Measurements from ENCODE around the gene ZBTB20.
"Not testable (repeated sequence)": the region's sequence is repeated elsewhere in the genome, so short reads cannot be mapped to it uniquely, and the experiment has no call there.

Gene ZBTB20

DNA sequence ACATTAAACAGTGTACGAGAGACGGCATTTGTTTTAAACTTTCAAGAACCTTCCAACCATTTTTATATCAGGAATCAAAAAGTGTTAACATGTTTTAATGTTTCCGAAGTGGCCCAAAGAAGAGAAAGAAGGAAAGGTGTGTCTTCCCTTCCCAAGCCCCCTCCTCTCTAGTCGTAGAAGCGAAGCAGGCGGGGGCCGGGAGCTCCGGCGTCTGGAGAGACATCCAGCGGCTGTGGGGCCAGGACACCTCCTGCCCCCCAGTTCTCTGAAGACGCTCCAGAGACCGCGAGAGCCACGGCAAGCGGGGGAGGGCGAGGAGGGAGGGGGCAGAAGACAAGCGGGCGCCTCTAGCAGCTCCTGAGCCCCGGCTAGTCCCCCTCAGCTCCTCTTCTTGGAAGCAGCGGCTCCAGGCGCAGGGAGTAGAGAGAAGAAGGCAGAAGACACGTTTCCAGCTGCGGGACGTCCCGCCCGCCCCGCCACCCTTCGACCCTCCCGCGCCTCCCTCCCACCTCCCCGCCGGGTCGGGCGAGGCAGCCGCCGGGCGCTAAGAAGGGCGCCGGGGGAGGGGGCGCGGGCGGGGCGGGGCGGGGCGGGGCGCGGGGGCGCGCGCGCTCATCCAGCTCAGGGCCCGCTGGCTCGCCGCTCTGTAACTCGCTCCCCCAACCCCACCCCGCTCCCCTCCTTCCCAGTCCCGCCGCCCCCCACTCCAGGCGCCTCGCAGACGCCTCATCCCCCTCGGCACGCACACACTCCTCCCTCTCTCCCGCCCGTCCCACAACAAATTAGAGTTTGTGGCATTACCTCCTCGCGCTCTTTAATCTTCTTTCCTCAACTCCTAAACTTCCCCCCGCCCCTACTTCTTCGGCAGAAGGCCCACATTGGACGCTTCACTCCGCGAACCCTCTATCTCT lies at the start of gene ZBTB20:
ZBTB20 (minus strand) TSS at position 871 of the 911 bp plus-strand sequence.
- peak within 1 kb of the TSS; percentile 79 for H3K4me3 Mint-ChIP-seq
- H3K27ac Mint-ChIP-seq = peak within 1 kb of the TSS; percentile 96
- H3K36me3 Mint-ChIP-seq = peaks cover 19% of the 10 kb centered on the region
- peak; percentile 46 for ATAC-seq
- no peaks in the 10 kb centered on the region for H3K9me3 Mint-ChIP-seq
- DNase-seq (ENCODE audit: low spot score in 2 of 2) = peak; percentile 56 to 87
- H3K4me1 Mint-ChIP-seq = peaks cover 7% of the 10 kb centered on the region

DNA sequence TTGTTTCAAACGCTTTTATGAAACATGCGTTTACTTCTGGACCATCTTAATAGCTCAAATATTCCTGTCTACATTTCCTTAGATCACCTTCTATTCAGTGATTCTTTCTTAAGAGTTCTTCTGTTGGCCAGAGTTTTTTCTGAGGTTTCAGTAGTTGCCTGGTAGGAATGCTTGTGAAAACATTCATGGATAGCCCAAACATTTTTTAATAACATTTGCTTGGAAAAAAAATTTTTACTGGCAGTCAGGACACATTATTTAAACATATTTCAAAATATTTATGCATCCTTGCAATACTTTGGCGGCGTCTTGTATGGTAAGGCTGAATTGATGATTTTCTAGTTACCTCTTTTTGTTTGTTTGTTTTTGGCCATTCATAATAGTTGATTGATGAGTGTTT lies 47.4 kb upstream of the ZBTB20 start:
- ATAC-seq (no peak), DNase-seq (ENCODE audit: low spot score in 2 of 2) (no peak)
- H3K36me3 Mint-ChIP-seq = no peaks in the 10 kb centered on the region
- H3K4me1 Mint-ChIP-seq = no peaks in the 10 kb centered on the region
- H3K9me3 Mint-ChIP-seq = peaks cover 3% of the 10 kb centered on the region
- no peak overlapping the region for H3K4me3 Mint-ChIP-seq
- H3K27ac Mint-ChIP-seq = no peak overlapping the region

DNA sequence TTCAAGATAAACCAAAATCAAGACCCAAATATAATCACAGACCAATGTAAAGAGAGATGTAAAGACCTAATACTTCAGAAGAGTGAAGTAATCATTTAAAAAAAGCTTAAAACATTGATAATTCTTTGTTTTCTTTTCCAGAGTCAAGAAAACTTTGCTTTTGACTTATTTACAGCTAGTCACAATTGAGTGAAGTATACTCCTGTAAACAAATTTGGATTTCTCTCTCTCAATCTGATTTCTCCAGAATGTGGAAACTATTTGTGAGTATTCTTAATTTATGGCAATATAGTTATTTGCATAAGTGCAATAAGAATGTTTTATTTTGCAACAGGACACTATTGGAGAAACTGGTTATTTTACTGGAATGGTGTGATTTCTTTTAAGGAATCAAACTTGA lies 43.7 kb upstream of the ZBTB20 start:
- no peak overlapping the region for H3K4me3 Mint-ChIP-seq
- peaks cover 3% of the 10 kb centered on the region for H3K9me3 Mint-ChIP-seq
- ATAC-seq (no peak), DNase-seq (ENCODE audit: low spot score in 2 of 2) (no peak)
- no peaks in the 10 kb centered on the region for H3K36me3 Mint-ChIP-seq
- H3K4me1 Mint-ChIP-seq = peaks cover 10% of the 10 kb centered on the region
- no peak overlapping the region for H3K27ac Mint-ChIP-seq

GRCh38 chr3:115187149-115187757 lies 40.2 kb upstream of the ZBTB20 start:
- Mint-ChIP-seq H3K4me3 (no peak overlapping the region), H3K27ac (no peak overlapping the region), H3K9me3 (peaks cover 3% of the 10 kb centered on the region), H3K4me1 (peaks cover 10% of the 10 kb centered on the region), H3K36me3 (no peaks in the 10 kb centered on the region)
- DNase-seq (ENCODE audit: low spot score in 2 of 2) = no peak
- peak; percentile 67 for ATAC-seq

- no peak overlapping the region for H3K4me3 Mint-ChIP-seq
- ATAC-seq (no peak), DNase-seq (ENCODE audit: low spot score in 2 of 2) (no peak)
- H3K9me3 Mint-ChIP-seq = peaks cover 3% of the 10 kb centered on the region
- H3K27ac Mint-ChIP-seq = peak overlapping the region; percentile 26
- peaks cover 10% of the 10 kb centered on the region for H3K4me1 Mint-ChIP-seq
- H3K36me3 Mint-ChIP-seq = no peaks in the 10 kb centered on the region
These were observed 39.5 kb upstream of the ZBTB20 start for GRCh38 chr3:115186351-115187148.

GRCh38 chr3:115184859-115185572 lies 37.9 kb upstream of the ZBTB20 start:
- not testable (repeated sequence) for ATAC-seq; H3K4me1 Mint-ChIP-seq; H3K4me3 Mint-ChIP-seq; H3K36me3 Mint-ChIP-seq; H3K9me3 Mint-ChIP-seq; DNase-seq (ENCODE audit: low spot score in 2 of 2); H3K27ac Mint-ChIP-seq

GRCh38 chr3:115178930-115179329 lies 31.8 kb upstream of the ZBTB20 start:
- DNase-seq (ENCODE audit: low spot score in 2 of 2); H3K4me1 Mint-ChIP-seq; H3K27ac Mint-ChIP-seq; H3K4me3 Mint-ChIP-seq; H3K9me3 Mint-ChIP-seq; ATAC-seq; H3K36me3 Mint-ChIP-seq: not testable (repeated sequence)

GRCh38 chr3:115169808-115170207 lies 22.7 kb upstream of the ZBTB20 start:
- no peak overlapping the region for H3K4me3 Mint-ChIP-seq
- ATAC-seq (no peak), DNase-seq (ENCODE audit: low spot score in 2 of 2) (no peak)
- no peaks in the 10 kb centered on the region for H3K36me3 Mint-ChIP-seq
- H3K9me3 Mint-ChIP-seq = no peaks in the 10 kb centered on the region
- no peak overlapping the region for H3K27ac Mint-ChIP-seq
- H3K4me1 Mint-ChIP-seq = peaks cover 11% of the 10 kb centered on the region

GRCh38 chr3:115165701-115166100 lies 18.6 kb upstream of the ZBTB20 start:
- Mint-ChIP-seq H3K9me3 (no peaks in the 10 kb centered on the region), H3K36me3 (no peaks in the 10 kb centered on the region), H3K4me1 (peaks cover 27% of the 10 kb centered on the region), H3K4me3 (no peak overlapping the region), H3K27ac (peak overlapping the region; percentile 29)
- DNase-seq (ENCODE audit: low spot score in 2 of 2) (no peak), ATAC-seq (peak; percentile 73)

DNA sequence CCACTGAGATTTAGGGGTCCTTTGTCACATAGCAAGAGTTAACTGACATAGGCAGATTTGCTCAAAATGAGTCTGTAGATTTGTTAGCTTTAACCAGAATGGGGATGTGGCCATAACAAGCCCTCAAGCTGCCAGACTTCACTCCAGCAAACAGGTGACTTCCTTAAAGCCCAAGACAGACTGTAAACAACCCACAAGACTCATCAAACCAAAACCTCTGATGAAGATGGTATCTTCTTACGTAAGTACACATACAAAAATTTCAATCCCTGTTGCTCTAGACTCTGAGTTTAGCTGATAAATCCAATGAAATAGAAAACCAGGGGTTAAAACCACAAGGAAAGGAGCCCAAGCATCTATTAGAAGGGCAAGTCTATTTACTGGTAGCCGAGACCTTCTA lies 18.2 kb upstream of the ZBTB20 start:
- H3K27ac Mint-ChIP-seq = peak overlapping the region; percentile 29
- DNase-seq (ENCODE audit: low spot score in 2 of 2) (no peak), ATAC-seq (peak; percentile 89)
- no peaks in the 10 kb centered on the region for H3K36me3 Mint-ChIP-seq
- H3K4me1 Mint-ChIP-seq = peaks cover 27% of the 10 kb centered on the region
- H3K9me3 Mint-ChIP-seq = no peaks in the 10 kb centered on the region
- no peak overlapping the region for H3K4me3 Mint-ChIP-seq

DNA sequence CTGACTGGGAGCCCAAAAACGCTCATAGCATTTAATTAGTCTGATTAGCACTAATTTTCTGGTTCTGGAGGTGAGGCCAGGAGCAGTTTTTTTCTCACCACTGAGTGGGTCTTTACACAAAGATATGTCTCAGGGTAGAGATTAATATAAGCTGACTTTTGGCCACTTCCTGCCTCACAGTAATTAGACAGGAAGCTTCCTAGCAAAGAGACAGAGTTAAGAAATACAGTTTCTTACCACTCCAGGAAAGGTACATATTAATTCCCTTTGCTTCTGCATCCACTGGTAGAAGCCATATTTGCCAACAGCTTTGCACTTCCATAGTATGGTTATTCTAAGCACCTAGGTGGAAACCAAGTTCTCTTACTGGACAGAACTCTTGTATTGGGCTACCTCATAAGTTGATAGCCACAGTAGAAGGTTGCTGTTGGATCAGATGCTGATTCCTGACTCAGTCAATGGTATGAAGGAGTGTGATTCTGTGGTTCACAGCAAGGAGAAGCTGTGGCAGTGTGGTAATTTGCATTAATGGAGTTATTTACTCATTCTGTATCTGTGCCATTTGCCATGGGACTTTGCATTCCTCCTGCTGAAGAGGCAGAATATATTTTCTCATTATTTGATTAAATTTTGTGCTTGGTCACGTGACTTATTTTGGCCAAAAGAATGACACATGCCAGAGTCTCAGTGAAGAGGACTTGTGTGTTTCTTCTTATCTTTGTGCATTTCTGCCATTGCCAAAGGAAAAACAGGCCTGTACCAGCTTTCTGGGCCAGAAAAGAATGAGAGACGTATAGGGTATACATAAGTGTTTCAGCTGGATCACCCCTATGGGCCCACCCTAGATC lies 17.5 kb upstream of the ZBTB20 start:
- no peaks in the 10 kb centered on the region for H3K9me3 Mint-ChIP-seq

GRCh38 chr3:115162759-115163158 lies 15.7 kb upstream of the ZBTB20 start:
- peaks cover 27% of the 10 kb centered on the region for H3K4me1 Mint-ChIP-seq
- H3K36me3 Mint-ChIP-seq = no peaks in the 10 kb centered on the region
- DNase-seq (ENCODE audit: low spot score in 2 of 2) (no peak), ATAC-seq (no peak)
- H3K9me3 Mint-ChIP-seq = no peaks in the 10 kb centered on the region
- H3K27ac Mint-ChIP-seq = no peak overlapping the region
- H3K4me3 Mint-ChIP-seq = no peak overlapping the region

More for the DNA sequence above, 17.5 kb upstream of the ZBTB20 start:
- peak overlapping the region; percentile 29 for H3K27ac Mint-ChIP-seq
- no peak overlapping the region for H3K4me3 Mint-ChIP-seq
- peak; percentile 62 for ATAC-seq
- H3K36me3 Mint-ChIP-seq = no peaks in the 10 kb centered on the region
- no peak for DNase-seq (ENCODE audit: low spot score in 2 of 2)
- peaks cover 27% of the 10 kb centered on the region for H3K4me1 Mint-ChIP-seq

- H3K4me1 Mint-ChIP-seq = peaks cover 27% of the 10 kb centered on the region
- no peak overlapping the region for H3K4me3 Mint-ChIP-seq
- ATAC-seq (no peak), DNase-seq (ENCODE audit: low spot score in 2 of 2) (no peak)
- H3K9me3 Mint-ChIP-seq = no peaks in the 10 kb centered on the region
- no peak overlapping the region for H3K27ac Mint-ChIP-seq
- no peaks in the 10 kb centered on the region for H3K36me3 Mint-ChIP-seq
These were observed 14.8 kb upstream of the ZBTB20 start for GRCh38 chr3:115161866-115162265.

DNA sequence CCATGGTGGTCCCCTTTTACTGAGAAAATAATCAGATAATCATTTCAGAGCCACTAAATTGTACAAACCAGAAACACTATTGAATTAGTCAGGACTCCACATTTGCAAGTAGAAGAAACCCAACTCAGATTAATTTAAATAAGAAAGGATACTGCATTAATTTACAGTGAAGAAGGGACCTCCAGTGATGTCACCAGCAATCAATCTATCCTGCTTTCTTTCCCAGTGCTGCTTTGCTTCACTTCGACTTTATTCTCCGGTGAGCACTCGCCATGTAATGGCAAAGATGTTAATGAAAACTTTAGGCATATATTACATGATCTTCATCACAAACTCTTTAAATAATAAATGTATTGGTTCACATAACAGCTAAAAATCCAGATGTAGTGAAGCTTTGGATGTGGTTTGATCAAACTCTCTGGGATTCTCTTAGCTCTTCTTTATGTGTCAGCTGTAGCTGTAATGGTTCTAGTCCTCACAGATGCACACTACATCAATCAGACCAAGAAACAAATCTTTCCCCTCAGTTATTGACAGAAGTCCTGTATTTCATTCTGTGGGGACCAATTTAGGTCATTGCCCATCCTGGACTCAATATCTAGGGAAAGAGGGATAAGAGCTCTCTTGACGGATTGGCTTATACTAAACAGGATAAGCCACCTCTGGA lies 14.2 kb upstream of the ZBTB20 start:
- DNase-seq (ENCODE audit: low spot score in 2 of 2) (no peak), ATAC-seq (no peak)
- no peak overlapping the region for H3K27ac Mint-ChIP-seq
- peaks cover 27% of the 10 kb centered on the region for H3K4me1 Mint-ChIP-seq
- no peaks in the 10 kb centered on the region for H3K36me3 Mint-ChIP-seq
- no peaks in the 10 kb centered on the region for H3K9me3 Mint-ChIP-seq
- H3K4me3 Mint-ChIP-seq = no peak overlapping the region
